ENCODE results near the gene KCNG2.

Gene KCNG2

GRCh38 chr18:79903071-79903635 lies 105.4 kb downstream of the KCNG2 start:
- Mint-ChIP-seq H3K36me3 (ENCODE audit: insufficient read depth) (peaks cover 8% of the 10 kb centered on the region), H3K9me3 (peaks cover 0 to under 1% of the 10 kb centered on the region in 2 donors), H3K4me3 (no peak overlapping the region), H3K4me1 (ENCODE audit: low read depth in 2 of 2) (peaks cover 0 to 9% of the 10 kb centered on the region in 2 donors), H3K27ac (peak overlapping the region in 1 of 2 donors; percentile 81), H3K27me3 (no peaks in the 10 kb centered on the region)
- DNase-seq (no peak), ATAC-seq (replicated peaks) (no peak)

DNA sequence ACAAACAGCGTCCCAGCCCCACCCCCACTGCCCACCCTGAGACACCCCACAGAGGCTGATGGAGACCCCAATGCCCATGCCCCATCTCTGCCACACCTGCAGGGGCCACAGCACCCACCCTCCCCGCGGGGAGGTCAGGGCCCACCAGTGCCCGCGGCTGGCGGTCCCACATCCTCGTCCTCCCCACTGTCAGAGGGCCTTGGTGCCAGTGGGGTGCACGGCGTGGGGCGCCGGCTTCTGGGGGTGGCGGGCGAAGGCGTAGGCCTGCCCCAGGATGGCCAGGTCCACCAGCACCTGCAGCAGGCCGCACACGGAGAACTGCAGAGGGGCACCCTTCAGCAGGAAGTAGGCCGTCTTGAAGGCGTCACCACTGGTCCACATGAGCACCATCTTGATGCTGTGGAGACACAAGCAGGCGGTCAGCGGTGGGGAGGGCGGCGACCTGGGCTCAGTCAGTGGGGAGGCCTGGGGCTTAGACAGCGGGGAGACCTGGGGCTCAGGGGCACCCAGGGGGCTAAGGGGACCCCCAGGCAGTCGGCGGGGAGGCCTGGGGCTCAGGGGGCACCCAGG lies 106.1 kb downstream of the KCNG2 start:
- no peaks in the 10 kb centered on the region for H3K9me3 Mint-ChIP-seq
- H3K4me1 Mint-ChIP-seq (ENCODE audit: low read depth in 2 of 2): peaks cover 0 to 12% of the 10 kb centered on the region in 2 donors
- peaks cover 8% of the 10 kb centered on the region for H3K36me3 Mint-ChIP-seq (ENCODE audit: insufficient read depth)
- no peak overlapping the region for H3K27ac Mint-ChIP-seq
- DNase-seq (no peak), ATAC-seq (replicated peaks) (no peak)
- H3K4me3 Mint-ChIP-seq: no peak overlapping the region
- H3K27me3 Mint-ChIP-seq: no peaks in the 10 kb centered on the region

- DNase-seq (no peak), ATAC-seq (replicated peaks) (no peak)
- no peaks in the 10 kb centered on the region for H3K9me3 Mint-ChIP-seq
- no peak overlapping the region for H3K27ac Mint-ChIP-seq
- H3K4me1 Mint-ChIP-seq (ENCODE audit: low read depth in 2 of 2): peaks cover 3 to 16% of the 10 kb centered on the region in 2 donors
- peaks cover 12% of the 10 kb centered on the region for H3K36me3 Mint-ChIP-seq (ENCODE audit: insufficient read depth)
- no peaks in the 10 kb centered on the region for H3K27me3 Mint-ChIP-seq
- no peak overlapping the region for H3K4me3 Mint-ChIP-seq
These were observed 106.8 kb downstream of the KCNG2 start for GRCh38 chr18:79904357-79905147.

DNA sequence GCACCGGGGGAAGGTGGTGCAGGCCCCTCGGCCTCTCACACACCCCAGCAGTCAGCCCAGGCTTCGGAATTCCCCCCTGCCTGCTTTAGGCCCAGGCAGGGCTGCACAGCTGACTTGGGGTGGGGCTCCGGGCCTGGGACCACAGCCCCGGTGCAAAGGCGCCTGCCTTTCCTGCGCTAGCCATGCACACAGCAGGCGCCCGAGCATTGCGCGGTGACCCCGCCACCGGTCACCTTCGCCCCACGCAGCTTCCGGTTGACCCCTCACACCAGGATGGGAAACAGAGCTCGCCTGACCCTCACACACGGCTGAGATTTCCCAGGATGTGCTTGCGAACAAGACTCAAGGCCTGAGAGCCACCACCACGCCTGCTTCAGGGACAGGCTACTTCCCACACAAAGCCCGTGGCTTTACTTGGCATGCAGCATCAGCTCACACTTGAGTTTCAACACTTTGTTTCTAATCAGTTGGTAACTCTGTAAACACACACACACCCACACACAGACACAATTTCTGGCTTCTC lies 107.7 kb downstream of the KCNG2 start:
- no peaks in the 10 kb centered on the region for H3K9me3 Mint-ChIP-seq
- no peak overlapping the region for H3K27ac Mint-ChIP-seq
- no peak for ATAC-seq (replicated peaks)
- H3K4me3 Mint-ChIP-seq: no peak overlapping the region
- peaks cover 12% of the 10 kb centered on the region for H3K36me3 Mint-ChIP-seq (ENCODE audit: insufficient read depth)
- no peaks in the 10 kb centered on the region for H3K27me3 Mint-ChIP-seq
- H3K4me1 Mint-ChIP-seq (ENCODE audit: low read depth in 2 of 2): peaks cover 3 to 16% of the 10 kb centered on the region in 2 donors
- no peak for DNase-seq

DNA sequence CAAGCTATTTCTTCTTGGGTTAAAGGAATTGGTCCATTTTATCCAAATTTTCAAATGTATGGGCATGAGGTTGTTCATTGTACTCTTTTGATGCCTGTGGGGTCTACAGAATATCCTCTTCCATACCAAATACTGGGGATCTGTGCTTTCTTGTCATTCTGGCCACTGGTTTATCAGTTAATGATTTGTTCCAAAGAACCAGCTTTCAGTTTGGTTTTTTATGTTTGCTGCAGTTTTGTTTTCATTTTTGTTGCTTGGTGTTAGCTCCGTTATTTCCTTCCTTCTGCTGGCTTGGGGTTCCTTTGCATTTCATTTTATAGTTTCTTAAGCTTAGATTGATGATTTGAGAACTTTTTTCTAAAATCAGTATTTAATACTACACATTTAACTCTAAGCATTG lies 108.3 kb downstream of the KCNG2 start:
- ATAC-seq (replicated peaks): no peak
- H3K27ac Mint-ChIP-seq: no peak overlapping the region
- H3K4me1 Mint-ChIP-seq (ENCODE audit: low read depth in 2 of 2): peaks cover 3 to 16% of the 10 kb centered on the region in 2 donors
- no peak overlapping the region for H3K4me3 Mint-ChIP-seq
- DNase-seq: no peak
- H3K9me3 Mint-ChIP-seq: no peaks in the 10 kb centered on the region
- H3K36me3 Mint-ChIP-seq (ENCODE audit: insufficient read depth): peaks cover 16% of the 10 kb centered on the region
- H3K27me3 Mint-ChIP-seq: no peaks in the 10 kb centered on the region

- no peak for ATAC-seq (replicated peaks)
- no peak overlapping the region for H3K27ac Mint-ChIP-seq
These were observed 109.0 kb downstream of the KCNG2 start for GRCh38 chr18:79906706-79907105.

DNA sequence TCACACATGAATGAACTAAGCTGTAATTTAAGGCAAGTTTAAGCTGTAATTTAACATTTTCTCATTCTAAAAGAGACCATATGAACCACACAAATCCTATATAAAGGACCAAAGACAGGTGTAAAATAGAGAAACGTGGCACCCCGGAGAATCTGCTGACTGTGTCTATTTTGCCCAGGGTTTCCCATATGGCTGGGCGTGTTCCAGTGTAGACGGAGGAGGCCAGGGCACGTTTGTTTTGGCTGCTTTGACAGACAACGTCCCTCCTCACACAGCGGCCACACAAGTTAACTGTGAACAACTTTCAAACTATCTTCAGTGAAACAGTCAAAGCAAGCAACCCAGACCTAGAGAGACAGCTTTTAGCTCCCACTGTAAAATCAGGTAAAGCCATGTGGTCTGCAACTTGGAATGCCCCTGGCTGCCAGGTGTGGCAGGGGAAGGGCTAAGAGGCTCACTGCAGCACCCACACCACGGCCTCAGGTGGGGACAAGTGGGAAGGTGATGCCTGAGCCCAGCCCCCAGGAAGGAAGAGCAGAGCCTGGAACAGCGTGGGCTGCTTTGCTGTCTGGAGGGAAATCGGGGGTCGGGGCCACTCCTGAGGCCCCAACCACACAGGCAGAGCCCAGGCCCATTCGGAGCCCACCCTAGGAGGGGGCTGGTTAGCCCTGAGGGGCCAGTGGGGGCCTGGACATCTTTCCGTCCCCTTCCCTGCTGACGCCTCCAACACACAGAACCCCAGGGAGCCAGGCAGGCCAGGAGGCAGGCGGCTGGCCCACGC lies 113.0 kb downstream of the KCNG2 start:
- H3K9me3 Mint-ChIP-seq: no peaks in the 10 kb centered on the region
- DNase-seq (no peak), ATAC-seq (replicated peaks) (no peak)
- H3K4me3 Mint-ChIP-seq: no peak overlapping the region
- H3K4me1 Mint-ChIP-seq (ENCODE audit: low read depth in 2 of 2): peaks cover 17 to 20% of the 10 kb centered on the region in 2 donors
- no peak overlapping the region for H3K27ac Mint-ChIP-seq
- no peaks in the 10 kb centered on the region for H3K27me3 Mint-ChIP-seq
- H3K36me3 Mint-ChIP-seq (ENCODE audit: insufficient read depth): peaks cover 30% of the 10 kb centered on the region

More at GRCh38 chr18:79906706-79907105, 109.0 kb downstream of the KCNG2 start:
- Mint-ChIP-seq H3K36me3 (ENCODE audit: insufficient read depth) (peaks cover 16% of the 10 kb centered on the region), H3K27me3 (no peaks in the 10 kb centered on the region), H3K4me3 (no peak overlapping the region), H3K4me1 (ENCODE audit: low read depth in 2 of 2) (peaks cover 3 to 16% of the 10 kb centered on the region in 2 donors), H3K9me3 (no peaks in the 10 kb centered on the region)
- no peak for DNase-seq

DNA sequence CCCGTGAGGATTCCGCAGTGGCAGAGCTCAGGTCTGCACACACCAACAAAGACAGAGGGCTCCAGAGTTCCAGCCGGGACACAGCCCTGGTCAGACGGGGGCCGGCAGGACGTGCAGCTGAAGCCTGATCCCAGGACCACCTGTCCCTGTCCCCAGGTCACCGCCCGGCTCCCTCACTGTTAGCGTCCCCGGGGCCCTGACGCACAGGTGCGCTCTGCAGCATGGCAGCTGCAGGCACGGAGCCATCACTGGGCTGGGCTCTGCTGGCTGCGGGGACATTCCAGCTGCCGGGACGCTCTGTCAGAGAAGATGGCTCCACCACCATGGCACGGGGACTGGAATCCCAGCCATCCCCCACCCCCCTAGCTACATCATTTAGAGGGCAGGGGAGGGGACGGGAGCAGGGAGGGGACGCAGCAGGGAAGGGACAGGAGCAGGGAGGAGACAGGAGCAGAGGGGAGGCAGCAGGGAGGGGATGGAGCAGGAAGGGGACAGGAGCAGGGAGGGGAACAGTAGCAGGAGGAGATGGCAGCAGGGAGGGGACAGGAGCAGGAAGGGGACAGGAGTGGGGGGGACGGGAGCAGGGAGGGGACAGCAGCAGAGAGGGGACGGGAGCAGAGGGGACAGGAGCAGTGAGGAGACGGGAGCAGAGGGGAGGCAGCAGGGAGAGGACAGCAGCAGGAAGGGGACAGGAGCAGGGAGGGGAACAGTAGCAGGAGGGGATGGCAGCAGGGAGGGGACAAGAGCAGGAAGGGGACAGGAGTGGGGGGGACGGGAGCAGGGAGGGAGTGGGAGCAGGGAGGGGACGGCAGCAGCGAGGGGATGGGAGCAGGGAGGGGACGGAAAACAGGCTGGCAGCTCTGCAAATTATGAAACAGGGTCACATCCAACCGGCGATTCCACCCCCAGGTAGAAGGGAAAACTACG lies 113.9 kb downstream of the KCNG2 start:
- H3K27ac Mint-ChIP-seq: peak overlapping the region; percentile 35 to 91
- peaks cover 38% of the 10 kb centered on the region for H3K36me3 Mint-ChIP-seq (ENCODE audit: insufficient read depth)
- DNase-seq: no peak
- ATAC-seq (replicated peaks): no peak
- no peak overlapping the region for H3K4me3 Mint-ChIP-seq
- no peaks in the 10 kb centered on the region for H3K9me3 Mint-ChIP-seq
- H3K27me3 Mint-ChIP-seq: no peaks in the 10 kb centered on the region
- H3K4me1 Mint-ChIP-seq (ENCODE audit: low read depth in 2 of 2): peaks cover 12 to 23% of the 10 kb centered on the region in 2 donors

DNA sequence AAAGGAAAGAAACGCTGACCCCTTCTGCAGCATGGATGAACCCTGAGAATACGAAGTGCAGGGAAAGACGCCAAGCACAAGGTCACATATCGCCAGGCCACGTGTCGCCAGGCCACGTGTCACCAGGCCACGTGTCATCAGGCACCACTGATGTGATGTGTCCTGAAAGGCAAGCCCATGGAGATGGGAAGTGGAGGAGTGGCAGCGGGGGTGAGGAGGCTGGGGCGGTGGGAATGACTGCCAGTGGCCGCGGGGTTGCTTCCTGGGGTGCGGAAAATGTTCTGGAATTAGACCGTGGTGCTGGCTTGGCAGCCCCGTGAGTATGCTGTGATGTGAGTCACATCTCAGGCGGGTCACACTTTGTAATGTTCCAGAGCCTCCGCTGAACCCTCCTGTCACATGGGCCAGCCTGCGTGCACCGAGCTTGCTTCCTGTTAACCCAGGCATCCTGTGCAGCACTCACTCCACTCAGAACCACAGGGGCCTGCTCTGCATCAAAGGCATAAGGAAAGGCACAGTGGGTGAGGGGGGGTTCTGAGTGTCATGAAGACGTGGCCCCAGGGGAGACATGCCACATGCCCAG lies 114.8 kb downstream of the KCNG2 start:
- H3K27ac Mint-ChIP-seq: peak overlapping the region in 1 of 2 donors; percentile 91
- no peaks in the 10 kb centered on the region for H3K27me3 Mint-ChIP-seq
- H3K4me1 Mint-ChIP-seq (ENCODE audit: low read depth in 2 of 2): peaks cover 12 to 23% of the 10 kb centered on the region in 2 donors
- no peaks in the 10 kb centered on the region for H3K9me3 Mint-ChIP-seq
- no peak overlapping the region for H3K4me3 Mint-ChIP-seq
- H3K36me3 Mint-ChIP-seq (ENCODE audit: insufficient read depth): peaks cover 45% of the 10 kb centered on the region
- DNase-seq (no peak), ATAC-seq (replicated peaks) (peak; percentile 56)

DNA sequence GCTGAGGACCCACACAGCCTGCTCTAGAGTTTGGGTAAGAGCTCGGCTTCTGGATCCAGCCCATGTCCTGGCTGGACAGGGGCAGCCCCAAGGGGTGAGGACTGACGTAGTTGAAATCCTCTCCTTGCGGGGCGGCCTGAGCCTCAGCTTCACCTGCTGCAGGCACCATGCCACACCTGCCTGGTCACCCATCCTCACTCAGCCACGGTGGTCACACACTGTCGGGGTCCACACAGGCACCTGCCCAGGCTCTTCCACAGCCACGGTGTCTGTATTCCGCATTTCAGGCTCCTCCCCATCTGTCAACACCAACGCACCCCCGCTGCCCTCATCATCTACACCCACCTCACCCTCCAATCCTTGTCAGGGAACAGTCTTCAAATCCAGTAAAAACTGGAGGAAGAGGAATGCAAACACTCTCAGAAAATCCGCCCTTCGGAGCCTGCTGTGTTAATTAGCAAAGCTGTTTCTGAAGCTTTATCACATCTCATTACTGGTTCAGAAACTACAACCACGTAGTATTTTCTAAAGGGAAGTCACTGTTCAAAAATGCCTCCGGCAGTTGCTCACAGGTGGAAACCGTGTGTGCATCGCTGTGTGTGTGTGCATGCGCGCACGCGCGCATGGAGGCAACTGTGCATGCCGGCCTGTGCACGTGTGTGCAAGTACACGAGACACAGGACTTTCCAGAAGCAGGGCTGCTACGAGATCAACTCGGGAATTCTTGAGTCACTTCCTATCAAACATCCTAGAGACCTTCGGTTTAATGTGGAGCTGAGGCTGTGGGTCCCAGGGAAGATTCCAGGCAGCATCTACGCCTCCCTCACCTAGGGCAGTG lies 115.5 kb downstream of the KCNG2 start:
- H3K36me3 Mint-ChIP-seq (ENCODE audit: insufficient read depth): peaks cover 52% of the 10 kb centered on the region
- no peak for ATAC-seq (replicated peaks)
- H3K9me3 Mint-ChIP-seq: no peaks in the 10 kb centered on the region
- H3K4me3 Mint-ChIP-seq: peak overlapping the region in 1 of 2 donors; percentile 21
- H3K4me1 Mint-ChIP-seq (ENCODE audit: low read depth in 2 of 2): peaks cover 15 to 23% of the 10 kb centered on the region in 2 donors
- no peaks in the 10 kb centered on the region for H3K27me3 Mint-ChIP-seq
- no peak for DNase-seq
- peak overlapping the region in 1 of 2 donors; percentile 91 for H3K27ac Mint-ChIP-seq

GRCh38 chr18:79914614-79915160 lies 116.9 kb downstream of the KCNG2 start:
- H3K27ac Mint-ChIP-seq: peak overlapping the region; percentile 35 to 91
- no peaks in the 10 kb centered on the region for H3K27me3 Mint-ChIP-seq
- DNase-seq (no peak), ATAC-seq (replicated peaks) (peak; percentile 6)
- H3K4me3 Mint-ChIP-seq: no peak overlapping the region
- peaks cover 56% of the 10 kb centered on the region for H3K36me3 Mint-ChIP-seq (ENCODE audit: insufficient read depth)
- H3K9me3 Mint-ChIP-seq: no peaks in the 10 kb centered on the region
- H3K4me1 Mint-ChIP-seq (ENCODE audit: low read depth in 2 of 2): peaks cover 9 to 22% of the 10 kb centered on the region in 2 donors

All from effector memory CD8-positive, alpha-beta T cell (primary cell).